ENCODE results near the gene MAP6D1.
A peak's percentile ranks its signal among the peaks of the same experiment; 100 is the strongest.

The MAP6D1 gene

DNA sequence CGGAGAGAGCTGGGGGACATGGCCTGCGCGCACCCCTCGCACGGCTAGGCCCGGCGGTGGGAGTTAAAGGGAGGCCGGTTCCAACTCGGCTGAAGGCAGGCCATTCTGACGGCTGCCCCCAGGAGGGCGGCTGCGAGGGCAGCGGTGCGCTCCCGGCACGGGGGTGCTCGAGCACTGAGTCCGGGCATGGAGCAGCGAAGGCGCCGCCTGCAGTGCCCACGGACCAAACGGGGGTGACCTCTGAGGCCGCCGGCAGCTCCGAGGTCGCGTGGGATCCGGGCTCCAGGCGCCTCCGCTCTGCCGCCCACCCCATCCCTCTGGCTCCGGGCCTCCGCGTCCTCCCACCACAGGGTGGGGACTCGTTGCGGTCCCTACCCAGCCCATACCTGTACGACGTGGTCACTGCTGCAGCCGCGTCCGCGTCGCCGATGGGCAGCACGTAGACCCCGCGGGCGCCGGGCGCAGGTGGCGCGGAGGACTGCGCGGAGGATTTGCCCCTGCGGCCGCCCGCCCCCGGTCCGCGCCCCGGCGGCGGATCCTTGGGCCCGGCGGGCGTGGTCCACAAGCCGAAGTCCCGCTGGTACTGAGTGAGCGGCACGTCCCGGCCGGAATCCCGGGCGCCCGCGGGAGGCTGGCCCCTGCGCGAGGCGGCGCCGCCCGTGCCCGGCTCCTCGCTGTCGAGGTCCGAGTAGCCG, 469 bp downstream of the MAP6D1 start (continued):
- TF ChIP-seq, protein P1, sequence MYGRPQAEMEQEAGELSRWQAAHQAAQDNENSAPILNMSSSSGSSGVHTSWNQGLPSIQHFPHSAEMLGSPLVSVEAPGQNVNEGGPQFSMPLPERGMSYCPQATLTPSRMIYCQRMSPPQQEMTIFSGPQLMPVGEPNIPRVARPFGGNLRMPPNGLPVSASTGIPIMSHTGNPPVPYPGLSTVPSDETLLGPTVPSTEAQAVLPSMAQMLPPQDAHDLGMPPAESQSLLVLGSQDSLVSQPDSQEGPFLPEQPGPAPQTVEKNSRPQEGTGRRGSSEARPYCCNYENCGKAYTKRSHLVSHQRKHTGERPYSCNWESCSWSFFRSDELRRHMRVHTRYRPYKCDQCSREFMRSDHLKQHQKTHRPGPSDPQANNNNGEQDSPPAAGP (tag by site-specific recombination; IDR thresholded peaks at IDR 0.05): no peak
- TF ChIP-seq KLF9 (tag by site-specific recombination; IDR thresholded peaks at IDR 0.05; ENCODE audit: low read depth) (0 out of 2 replicates have a peak, but pooled peaks have one; percentile 12), SCRT2 (tag by site-specific recombination; IDR thresholded peaks at IDR 0.05) (no peak), ZIC2 (tag by site-specific recombination; IDR thresholded peaks at IDR 0.05) (0 out of 2 replicates have a peak, but pooled peaks have one; percentile 11), SP7 (tag by site-specific recombination; IDR thresholded peaks at IDR 0.05) (no peak), ZNF239 (tag by site-specific recombination; IDR thresholded peaks at IDR 0.05) (no peak), ZNF266 (tag by site-specific recombination; IDR thresholded peaks at IDR 0.05; ENCODE audit: low read depth) (no peak), ZNF677 (tag by site-specific recombination; IDR thresholded peaks at IDR 0.05) (no peak), ZNF560 (tag by site-specific recombination; IDR thresholded peaks at IDR 0.05; ENCODE audit: borderline replicate concordance) (no peak), ZNF157 (tag by site-specific recombination; IDR thresholded peaks at IDR 0.05) (no peak), ZNF19 (tag by site-specific recombination; IDR thresholded peaks at IDR 0.05; ENCODE audit: low read depth) (no peak), ZNF112 (tag by site-specific recombination; IDR thresholded peaks at IDR 0.05) (no peak), ZNF776 (tag by site-specific recombination; IDR thresholded peaks at IDR 0.05; ENCODE audit: borderline replicate concordance) (no peak), ZNF335 (tag by site-specific recombination; conservative IDR thresholded peaks at IDR 0.05) (peak; percentile 87), ZNF585B (tag by site-specific recombination; IDR thresholded peaks at IDR 0.05) (no peak), ZNF837 (tag by site-specific recombination; IDR thresholded peaks at IDR 0.05) (no peak), ZEB2 (tag by site-specific recombination; IDR thresholded peaks at IDR 0.05) (0 out of 2 replicates have a peak, but pooled peaks have one; percentile 34), ZNF623 (tag by site-specific recombination; IDR thresholded peaks at IDR 0.05) (no peak), ZNF354C (tag by site-specific recombination; IDR thresholded peaks at IDR 0.05; ENCODE audit: borderline replicate concordance, low read depth) (no peak), ZNF121 (tag by site-specific recombination; IDR thresholded peaks at IDR 0.05) (no peak)
- TF ChIP-seq, protein P2, sequence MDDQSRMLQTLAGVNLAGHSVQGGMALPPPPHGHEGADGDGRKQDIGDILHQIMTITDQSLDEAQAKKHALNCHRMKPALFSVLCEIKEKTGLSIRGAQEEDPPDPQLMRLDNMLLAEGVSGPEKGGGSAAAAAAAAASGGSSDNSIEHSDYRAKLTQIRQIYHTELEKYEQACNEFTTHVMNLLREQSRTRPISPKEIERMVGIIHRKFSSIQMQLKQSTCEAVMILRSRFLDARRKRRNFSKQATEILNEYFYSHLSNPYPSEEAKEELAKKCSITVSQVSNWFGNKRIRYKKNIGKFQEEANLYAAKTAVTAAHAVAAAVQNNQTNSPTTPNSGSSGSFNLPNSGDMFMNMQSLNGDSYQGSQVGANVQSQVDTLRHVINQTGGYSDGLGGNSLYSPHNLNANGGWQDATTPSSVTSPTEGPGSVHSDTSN (CRISPR knock-in tag; IDR thresholded peaks at IDR 0.05): no peak
- TF ChIP-seq, protein P3, sequence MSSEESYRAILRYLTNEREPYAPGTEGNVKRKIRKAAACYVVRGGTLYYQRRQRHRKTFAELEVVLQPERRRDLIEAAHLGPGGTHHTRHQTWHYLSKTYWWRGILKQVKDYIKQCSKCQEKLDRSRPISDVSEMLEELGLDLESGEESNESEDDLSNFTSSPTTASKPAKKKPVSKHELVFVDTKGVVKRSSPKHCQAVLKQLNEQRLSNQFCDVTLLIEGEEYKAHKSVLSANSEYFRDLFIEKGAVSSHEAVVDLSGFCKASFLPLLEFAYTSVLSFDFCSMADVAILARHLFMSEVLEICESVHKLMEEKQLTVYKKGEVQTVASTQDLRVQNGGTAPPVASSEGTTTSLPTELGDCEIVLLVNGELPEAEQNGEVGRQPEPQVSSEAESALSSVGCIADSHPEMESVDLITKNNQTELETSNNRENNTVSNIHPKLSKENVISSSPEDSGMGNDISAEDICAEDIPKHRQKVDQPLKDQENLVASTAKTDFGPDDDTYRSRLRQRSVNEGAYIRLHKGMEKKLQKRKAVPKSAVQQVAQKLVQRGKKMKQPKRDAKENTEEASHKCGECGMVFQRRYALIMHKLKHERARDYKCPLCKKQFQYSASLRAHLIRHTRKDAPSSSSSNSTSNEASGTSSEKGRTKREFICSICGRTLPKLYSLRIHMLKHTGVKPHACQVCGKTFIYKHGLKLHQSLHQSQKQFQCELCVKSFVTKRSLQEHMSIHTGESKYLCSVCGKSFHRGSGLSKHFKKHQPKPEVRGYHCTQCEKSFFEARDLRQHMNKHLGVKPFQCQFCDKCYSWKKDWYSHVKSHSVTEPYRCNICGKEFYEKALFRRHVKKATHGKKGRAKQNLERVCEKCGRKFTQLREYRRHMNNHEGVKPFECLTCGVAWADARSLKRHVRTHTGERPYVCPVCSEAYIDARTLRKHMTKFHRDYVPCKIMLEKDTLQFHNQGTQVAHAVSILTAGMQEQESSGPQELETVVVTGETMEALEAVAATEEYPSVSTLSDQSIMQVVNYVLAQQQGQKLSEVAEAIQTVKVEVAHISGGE (tag by site-specific recombination; conservative IDR thresholded peaks at IDR 0.05; ENCODE audit: low read depth): 0 out of 2 replicates have a peak, but pooled peaks have one; percentile 14
- TF ChIP-seq, protein P4, sequence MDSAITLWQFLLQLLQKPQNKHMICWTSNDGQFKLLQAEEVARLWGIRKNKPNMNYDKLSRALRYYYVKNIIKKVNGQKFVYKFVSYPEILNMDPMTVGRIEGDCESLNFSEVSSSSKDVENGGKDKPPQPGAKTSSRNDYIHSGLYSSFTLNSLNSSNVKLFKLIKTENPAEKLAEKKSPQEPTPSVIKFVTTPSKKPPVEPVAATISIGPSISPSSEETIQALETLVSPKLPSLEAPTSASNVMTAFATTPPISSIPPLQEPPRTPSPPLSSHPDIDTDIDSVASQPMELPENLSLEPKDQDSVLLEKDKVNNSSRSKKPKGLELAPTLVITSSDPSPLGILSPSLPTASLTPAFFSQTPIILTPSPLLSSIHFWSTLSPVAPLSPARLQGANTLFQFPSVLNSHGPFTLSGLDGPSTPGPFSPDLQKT (IDR thresholded peaks at IDR 0.05; ENCODE audit: borderline replicate concordance, low read depth, low read length): no peak
- TF ChIP-seq, protein P5, sequence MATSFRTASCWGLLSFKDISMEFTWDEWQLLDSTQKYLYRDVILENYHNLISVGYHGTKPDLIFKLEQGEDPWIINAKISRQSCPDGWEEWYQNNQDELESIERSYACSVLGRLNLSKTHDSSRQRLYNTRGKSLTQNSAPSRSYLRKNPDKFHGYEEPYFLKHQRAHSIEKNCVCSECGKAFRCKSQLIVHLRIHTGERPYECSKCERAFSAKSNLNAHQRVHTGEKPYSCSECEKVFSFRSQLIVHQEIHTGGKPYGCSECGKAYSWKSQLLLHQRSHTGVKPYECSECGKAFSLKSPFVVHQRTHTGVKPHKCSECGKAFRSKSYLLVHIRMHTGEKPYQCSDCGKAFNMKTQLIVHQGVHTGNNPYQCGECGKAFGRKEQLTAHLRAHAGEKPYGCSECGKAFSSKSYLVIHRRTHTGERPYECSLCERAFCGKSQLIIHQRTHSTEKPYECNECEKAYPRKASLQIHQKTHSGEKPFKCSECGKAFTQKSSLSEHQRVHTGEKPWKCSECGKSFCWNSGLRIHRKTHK (tag by site-specific recombination; IDR thresholded peaks at IDR 0.05): no peak
- TF ChIP-seq, protein P6, sequence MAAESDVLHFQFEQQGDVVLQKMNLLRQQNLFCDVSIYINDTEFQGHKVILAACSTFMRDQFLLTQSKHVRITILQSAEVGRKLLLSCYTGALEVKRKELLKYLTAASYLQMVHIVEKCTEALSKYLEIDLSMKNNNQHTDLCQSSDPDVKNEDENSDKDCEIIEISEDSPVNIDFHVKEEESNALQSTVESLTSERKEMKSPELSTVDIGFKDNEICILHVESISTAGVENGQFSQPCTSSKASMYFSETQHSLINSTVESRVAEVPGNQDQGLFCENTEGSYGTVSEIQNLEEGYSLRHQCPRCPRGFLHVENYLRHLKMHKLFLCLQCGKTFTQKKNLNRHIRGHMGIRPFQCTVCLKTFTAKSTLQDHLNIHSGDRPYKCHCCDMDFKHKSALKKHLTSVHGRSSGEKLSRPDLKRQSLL (tag by site-specific recombination; IDR thresholded peaks at IDR 0.05): no peak
- TF ChIP-seq, protein P7, sequence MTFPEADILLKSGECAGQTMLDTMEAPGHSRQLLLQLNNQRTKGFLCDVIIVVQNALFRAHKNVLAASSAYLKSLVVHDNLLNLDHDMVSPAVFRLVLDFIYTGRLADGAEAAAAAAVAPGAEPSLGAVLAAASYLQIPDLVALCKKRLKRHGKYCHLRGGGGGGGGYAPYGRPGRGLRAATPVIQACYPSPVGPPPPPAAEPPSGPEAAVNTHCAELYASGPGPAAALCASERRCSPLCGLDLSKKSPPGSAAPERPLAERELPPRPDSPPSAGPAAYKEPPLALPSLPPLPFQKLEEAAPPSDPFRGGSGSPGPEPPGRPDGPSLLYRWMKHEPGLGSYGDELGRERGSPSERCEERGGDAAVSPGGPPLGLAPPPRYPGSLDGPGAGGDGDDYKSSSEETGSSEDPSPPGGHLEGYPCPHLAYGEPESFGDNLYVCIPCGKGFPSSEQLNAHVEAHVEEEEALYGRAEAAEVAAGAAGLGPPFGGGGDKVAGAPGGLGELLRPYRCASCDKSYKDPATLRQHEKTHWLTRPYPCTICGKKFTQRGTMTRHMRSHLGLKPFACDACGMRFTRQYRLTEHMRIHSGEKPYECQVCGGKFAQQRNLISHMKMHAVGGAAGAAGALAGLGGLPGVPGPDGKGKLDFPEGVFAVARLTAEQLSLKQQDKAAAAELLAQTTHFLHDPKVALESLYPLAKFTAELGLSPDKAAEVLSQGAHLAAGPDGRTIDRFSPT (tag by site-specific recombination; IDR thresholded peaks at IDR 0.05): 0 out of 2 replicates have a peak, but pooled peaks have one; percentile 61

Measured in HEK293 (cell line).